ENCODE measurements around the gene SLC23A2.

DNA sequence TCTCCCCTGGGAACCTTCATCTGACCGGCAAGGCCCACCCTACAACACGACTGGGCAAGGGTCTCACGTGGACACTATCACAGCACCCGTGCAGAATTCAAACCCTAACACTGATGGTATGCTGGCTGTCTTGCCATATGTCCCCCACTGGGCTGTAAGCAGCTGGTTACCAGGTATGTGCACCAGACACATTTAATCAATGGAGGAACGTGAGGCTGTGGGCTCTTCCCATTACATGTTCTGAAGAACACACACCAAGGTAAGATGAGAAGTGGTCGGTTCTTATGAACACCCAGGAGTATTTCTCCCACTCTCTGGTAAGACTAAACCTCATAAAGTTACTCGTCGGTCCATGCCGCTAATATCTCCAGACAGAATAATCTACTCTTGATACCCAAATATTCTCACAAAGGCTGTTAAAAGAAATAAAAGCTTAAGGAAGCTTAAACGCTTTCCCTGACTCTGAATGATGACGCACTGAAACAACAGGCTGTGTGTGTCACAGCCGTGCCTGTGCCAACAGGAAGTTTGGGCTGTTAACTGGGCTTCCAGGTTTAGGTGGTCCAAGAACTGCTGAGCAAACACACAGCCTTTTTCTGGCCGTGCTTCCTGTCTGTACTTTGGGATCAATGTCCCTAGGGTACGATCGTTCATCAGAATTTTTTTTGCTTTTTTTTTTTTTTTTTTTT, 75.3 kb downstream of the SLC23A2 start:
- TF ChIP-seq, protein P1, sequence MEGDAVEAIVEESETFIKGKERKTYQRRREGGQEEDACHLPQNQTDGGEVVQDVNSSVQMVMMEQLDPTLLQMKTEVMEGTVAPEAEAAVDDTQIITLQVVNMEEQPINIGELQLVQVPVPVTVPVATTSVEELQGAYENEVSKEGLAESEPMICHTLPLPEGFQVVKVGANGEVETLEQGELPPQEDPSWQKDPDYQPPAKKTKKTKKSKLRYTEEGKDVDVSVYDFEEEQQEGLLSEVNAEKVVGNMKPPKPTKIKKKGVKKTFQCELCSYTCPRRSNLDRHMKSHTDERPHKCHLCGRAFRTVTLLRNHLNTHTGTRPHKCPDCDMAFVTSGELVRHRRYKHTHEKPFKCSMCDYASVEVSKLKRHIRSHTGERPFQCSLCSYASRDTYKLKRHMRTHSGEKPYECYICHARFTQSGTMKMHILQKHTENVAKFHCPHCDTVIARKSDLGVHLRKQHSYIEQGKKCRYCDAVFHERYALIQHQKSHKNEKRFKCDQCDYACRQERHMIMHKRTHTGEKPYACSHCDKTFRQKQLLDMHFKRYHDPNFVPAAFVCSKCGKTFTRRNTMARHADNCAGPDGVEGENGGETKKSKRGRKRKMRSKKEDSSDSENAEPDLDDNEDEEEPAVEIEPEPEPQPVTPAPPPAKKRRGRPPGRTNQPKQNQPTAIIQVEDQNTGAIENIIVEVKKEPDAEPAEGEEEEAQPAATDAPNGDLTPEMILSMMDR (IDR thresholded peaks at IDR 0.05) = no peak
- TF ChIP-seq POLR2AphosphoS5 (IDR thresholded peaks at IDR 0.05) = peak in 2 of 3 donors; percentile 27 to 65

All from stomach (tissue), 4 donors.